NCI-H774 (cell line): ENCODE data around the gene C16orf90.

Source experiments
- DNase-seq: peaks from one replicate; lab custom pipeline; 2025; lab: John Stamatoyannopoulos, UW

C16orf90 gene

GRCh38 chr16:3495176-3495575 is at the start of gene C16orf90:
C16orf90 (minus strand) TSS chr16:3495489; CDS start chr16:3495421, 68 bp downstream.
- no peak for DNase-seq

GRCh38 chr16:3542601-3543373 is 47.5 kb upstream of the C16orf90 start:
- DNase-seq, result no peak

GRCh38 chr16:3541527-3542155 is 46.4 kb upstream of the C16orf90 start:
- no peak for DNase-seq

GRCh38 chr16:3538222-3538621 is 42.9 kb upstream of the C16orf90 start:
- no peak for DNase-seq

- no peak for DNase-seq
Observed at GRCh38 chr16:3536851-3537250, 41.6 kb upstream of the C16orf90 start.

GRCh38 chr16:3536271-3536731 is 41.0 kb upstream of the C16orf90 start:
- DNase-seq, result no peak

- no peak for DNase-seq
Observed at GRCh38 chr16:3534126-3534525, 38.8 kb upstream of the C16orf90 start.

- DNase-seq, result no peak
Observed at GRCh38 chr16:3532741-3533140, 37.5 kb upstream of the C16orf90 start.

GRCh38 chr16:3530371-3530914 is 35.2 kb upstream of the C16orf90 start:
- no peak for DNase-seq

- DNase-seq, result no peak
Observed at GRCh38 chr16:3529175-3529574, 33.9 kb upstream of the C16orf90 start.

GRCh38 chr16:3528406-3528805 is 33.1 kb upstream of the C16orf90 start:
- DNase-seq, result no peak

GRCh38 chr16:3527216-3527829 is 32.0 kb upstream of the C16orf90 start:
- DNase-seq, result peak; percentile 42

GRCh38 chr16:3525951-3526350 is 30.7 kb upstream of the C16orf90 start:
- no peak for DNase-seq

- no peak for DNase-seq
Observed at GRCh38 chr16:3523281-3523680, 28.0 kb upstream of the C16orf90 start.

- DNase-seq, result no peak
Observed at GRCh38 chr16:3520841-3521240, 25.6 kb upstream of the C16orf90 start.

GRCh38 chr16:3520413-3520812 is 25.1 kb upstream of the C16orf90 start:
- DNase-seq, result no peak

GRCh38 chr16:3519581-3519980 is 24.3 kb upstream of the C16orf90 start:
- DNase-seq, result no peak

- no peak for DNase-seq
Observed at GRCh38 chr16:3518986-3519348, 23.7 kb upstream of the C16orf90 start.

GRCh38 chr16:3518292-3518985 is 23.1 kb upstream of the C16orf90 start:
- DNase-seq, result no peak

GRCh38 chr16:3515897-3516296 is 20.6 kb upstream of the C16orf90 start:
- DNase-seq, result no peak

GRCh38 chr16:3514621-3515020 is 19.3 kb upstream of the C16orf90 start:
- no peak for DNase-seq

- no peak for DNase-seq
Observed at GRCh38 chr16:3513892-3514583, 18.7 kb upstream of the C16orf90 start.
